ENCODE results near the gene MYO1A. TPM values are rescaled to one million over a fixed set of nuclear protein-coding genes. Genes with fewer than 3 reads are reported as not detected.

Gene MYO1A
- polyA plus RNA-seq, 1 donor (not counting 4 experiments of a cell fraction or from before 2014, with no cell fraction given): 0.01 TPM

GRCh38 chr12:57006809-57007475, 43.0 kb downstream of the MYO1A start:
- Histone ChIP-seq H3K4me2 (ENCODE audit: control insufficient read depth, extremely low read depth, insufficient read depth, low read depth, low read length) (peak overlapping the region; percentile 67), H3K36me3 (ENCODE audit: control insufficient read depth in 2 of 2, extremely low read depth in 1 of 2, insufficient read depth in 2 of 2, low read length in 2 of 2) (peaks cover 14 to 23% of the 10 kb centered on the region in 2 experiments), H3K27me3 (ENCODE audit: control insufficient read depth, extremely low read depth, insufficient read depth, low read length) (no peaks in the 10 kb centered on the region), H3K9me3 (ENCODE audit: control insufficient read depth, low read depth, low read length) (no peaks in the 10 kb centered on the region), H3K9me1 (ENCODE audit: control insufficient read depth, extremely low read depth, insufficient read depth, low read length) (no peaks in the 10 kb centered on the region), H3K9ac (ENCODE audit: control insufficient read depth, extremely low read depth, insufficient read depth, low read length) (no peak overlapping the region), H3K4me3 (ENCODE audit: control insufficient read depth in 2 of 3, extremely low read depth in 1 of 3, insufficient read depth in 2 of 3, low read depth in 1 of 3, low read length in 3 of 3) (peak overlapping the region in 2 of 3 experiments; percentile 31 to 38), H4K20me1 (ENCODE audit: control insufficient read depth, extremely low read depth, insufficient read depth, low read length) (no peaks in the 10 kb centered on the region), H3K27ac (ENCODE audit: control insufficient read depth, insufficient read depth, low read length) (no peak overlapping the region), H2AFZ (ENCODE audit: control insufficient read depth, low read length) (peak overlapping the region; percentile 57), H3K79me2 (ENCODE audit: control insufficient read depth, insufficient read depth, low read length) (peaks cover 21% of the 10 kb centered on the region), H3K4me1 (ENCODE audit: control insufficient read depth, extremely low read depth, insufficient read depth, low read length) (peaks cover 6% of the 10 kb centered on the region)
- TF ChIP-seq CTCF (optimal IDR thresholded peaks at IDR 0.05 in 1 of 3, IDR thresholded peaks at IDR 0.05 in 1 of 3, conservative IDR thresholded peaks at IDR 0.05 in 1 of 3; ENCODE audit: extremely low read depth in 1 of 3, insufficient read depth in 2 of 3, low read length in 3 of 3) (no peak), EZH2 (IDR thresholded peaks at IDR 0.05; ENCODE audit: low read length) (no peak)
- FAIRE-seq (no peak), DNase-seq (ENCODE audit: low read depth, low spot score) (no peak)
- dilution Hi-C loops (cut with MboI; ENCODE audit: extremely low pct_ligation_motif_present, low sequenced_read_pairs): loop anchor here (10.0 kb wide), 1 partner anchor 252 kb away; the partner anchor contains the start of gene PRIM1

- peaks cover 6% of the 10 kb centered on the region for H3K4me1 ChIP-seq (ENCODE audit: control insufficient read depth, extremely low read depth, insufficient read depth, low read length)
- H3K79me2 ChIP-seq (ENCODE audit: control insufficient read depth, insufficient read depth, low read length): peaks cover 23% of the 10 kb centered on the region
- FAIRE-seq: no peak
- no peaks in the 10 kb centered on the region for H4K20me1 ChIP-seq (ENCODE audit: control insufficient read depth, extremely low read depth, insufficient read depth, low read length)
- peak within 1 kb of the TSS; percentile 38 for H3K27ac ChIP-seq (ENCODE audit: control insufficient read depth, insufficient read depth, low read length)
- peak in 2 of 3 experiments; percentile 46 to 70 for TF ChIP-seq CTCF (optimal IDR thresholded peaks at IDR 0.05 in 1 of 3, IDR thresholded peaks at IDR 0.05 in 1 of 3, conservative IDR thresholded peaks at IDR 0.05 in 1 of 3; ENCODE audit: extremely low read depth in 1 of 3, insufficient read depth in 2 of 3, low read length in 3 of 3)
- TF ChIP-seq EZH2 (IDR thresholded peaks at IDR 0.05; ENCODE audit: low read length): no peak
- H3K4me2 ChIP-seq (ENCODE audit: control insufficient read depth, extremely low read depth, insufficient read depth, low read depth, low read length): peak within 1 kb of the TSS; percentile 86
- no peak for DNase-seq (ENCODE audit: low read depth, low spot score)
- peak within 1 kb of the TSS; percentile 79 to 85 (median 81) for H3K4me3 ChIP-seq (ENCODE audit: control insufficient read depth in 2 of 3, extremely low read depth in 1 of 3, insufficient read depth in 2 of 3, low read depth in 1 of 3, low read length in 3 of 3)
- H3K9me1 ChIP-seq (ENCODE audit: control insufficient read depth, extremely low read depth, insufficient read depth, low read length): no peaks in the 10 kb centered on the region
- H3K9ac ChIP-seq (ENCODE audit: control insufficient read depth, extremely low read depth, insufficient read depth, low read length): peak within 1 kb of the TSS; percentile 76
- peaks cover 14 to 23% of the 10 kb centered on the region in 2 experiments for H3K36me3 ChIP-seq (ENCODE audit: control insufficient read depth in 2 of 2, extremely low read depth in 1 of 2, insufficient read depth in 2 of 2, low read length in 2 of 2)
- H3K27me3 ChIP-seq (ENCODE audit: control insufficient read depth, extremely low read depth, insufficient read depth, low read length): no peaks in the 10 kb centered on the region
- dilution Hi-C loops (cut with MboI; ENCODE audit: extremely low pct_ligation_motif_present, low sequenced_read_pairs): loop anchor here (10.0 kb wide), 1 partner anchor 251 kb away; the partner anchor contains the start of gene PRIM1
- H3K9me3 ChIP-seq (ENCODE audit: control insufficient read depth, low read depth, low read length): no peaks in the 10 kb centered on the region
- H2AFZ ChIP-seq (ENCODE audit: control insufficient read depth, low read length): peak within 1 kb of the TSS; percentile 57
Observed at GRCh38 chr12:57005980-57006808, 43.7 kb downstream of the MYO1A start, which contains the start of gene ZBTB39. Gene ZBTB39 (minus strand): TSS chr12:57006546. CDS start chr12:57004917, 1,629 bp downstream.
